NCI-H2107 (cell line): ENCODE results near the gene SH2D1A.

Source experiments
- DNase-seq: peaks from one replicate; lab custom pipeline; 2025; lab: John Stamatoyannopoulos, UW

Gene SH2D1A

GRCh38 chrX:124421898-124422655, 75.7 kb downstream of the SH2D1A start:
- DNase-seq, result no peak
